ENCODE results near the gene NSUN2.

NSUN2 gene

DNA sequence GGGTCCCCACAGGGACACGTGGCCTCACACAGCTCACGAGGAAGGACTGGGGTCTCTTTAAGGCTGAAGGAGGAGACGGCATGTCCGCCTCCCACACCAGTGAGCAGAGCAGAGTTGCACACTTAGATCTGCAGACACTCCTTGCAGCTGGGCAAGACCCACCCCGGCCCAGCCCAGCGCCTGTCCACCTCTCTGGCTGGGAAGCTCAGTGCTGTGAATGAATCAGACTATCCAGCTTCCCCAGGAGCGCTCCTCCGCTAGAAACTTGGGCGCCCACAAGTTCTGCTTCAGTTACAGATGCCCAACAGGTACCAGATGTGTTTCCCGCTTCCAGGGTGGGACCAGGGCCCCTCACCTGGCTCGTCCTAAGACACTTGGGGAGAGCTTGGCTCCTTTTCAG lies 78.9 kb downstream of the NSUN2 start:
- no peak for DNase-seq

DNA sequence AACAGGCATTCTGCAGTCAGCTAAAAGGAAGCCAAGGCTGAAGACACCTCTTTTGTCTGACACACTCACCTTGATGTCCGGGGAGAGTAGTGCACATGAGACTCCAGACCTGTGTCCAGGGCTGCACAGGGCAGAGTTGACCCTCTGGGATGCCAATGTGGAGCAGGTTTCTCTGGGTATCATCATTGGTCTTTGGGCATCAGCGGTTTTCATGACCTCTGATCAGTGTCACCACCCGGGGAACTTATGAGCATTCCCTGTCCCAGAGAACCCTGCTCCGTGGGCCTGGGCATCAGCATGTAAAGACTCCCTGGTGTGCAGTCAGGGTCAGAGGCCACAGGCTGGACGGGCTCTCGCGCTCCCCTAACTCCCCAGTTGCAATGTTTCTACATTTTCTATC lies 80.2 kb downstream of the NSUN2 start:
- no peak for DNase-seq

GRCh38 chr5:6551955-6552313 lies 80.9 kb downstream of the NSUN2 start:
- DNase-seq, result no peak

GRCh38 chr5:6551287-6551954 lies 81.4 kb downstream of the NSUN2 start:
- DNase-seq, result no peak

DNA sequence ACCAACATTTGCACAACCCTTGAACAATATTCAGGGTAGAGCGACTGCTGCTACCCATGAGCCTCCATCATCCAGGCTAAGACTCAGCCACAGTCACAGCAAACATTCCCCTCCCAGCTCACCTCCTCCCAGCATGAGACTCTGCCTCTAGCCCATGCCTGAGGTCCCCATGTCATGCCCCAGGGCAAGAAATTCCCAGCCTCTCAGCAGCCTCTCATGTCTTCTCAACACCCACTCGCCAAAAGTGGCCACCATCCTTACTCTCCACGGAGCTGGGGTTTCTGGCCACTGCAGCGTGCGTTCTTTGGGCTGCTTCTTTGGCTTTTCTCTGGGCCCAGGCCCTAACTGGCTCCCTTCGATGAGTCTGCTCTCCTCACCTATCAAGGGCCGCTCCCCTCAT lies 82.2 kb downstream of the NSUN2 start:
- no peak for DNase-seq

Measured in NCI-H774 (cell line).